Prostate gland (tissue), 2 donors: ENCODE data around the gene CREB3.

ENCODE experiments used
- POLR2A ChIP-seq: fragments of 450-650 bp; IDR thresholded peaks from one replicate; pipeline ENCODE4 v1.6.1; 2016; ENCODE audit warnings: antibody characterized with exemption, mild to moderate bottlenecking
- POLR2AphosphoS5 ChIP-seq: sonication (generic); formaldehyde crosslinking; IDR thresholded peaks from one replicate; pipeline ENCODE4 v1.6.1; 2017; ENCODE audit warnings: antibody characterized with exemption
- TF ChIP-seq, protein P1 (sequence below), 4 experiments: fragments of 200-600 bp in 2 of 4; fragments of 450-650 bp in 2 of 4; sonication (generic) in 2 of 4; IDR thresholded peaks; 1 replicate in 3 of 4; 2 replicates in 1 of 4; pipeline ENCODE4 v1.5.1; 2016 to 2019; ENCODE audit warnings: antibody characterized with exemption in 4 of 4, mild to moderate bottlenecking in 2 of 4, moderate library complexity in 2 of 4

- TF ChIP-seq, protein P1, sequence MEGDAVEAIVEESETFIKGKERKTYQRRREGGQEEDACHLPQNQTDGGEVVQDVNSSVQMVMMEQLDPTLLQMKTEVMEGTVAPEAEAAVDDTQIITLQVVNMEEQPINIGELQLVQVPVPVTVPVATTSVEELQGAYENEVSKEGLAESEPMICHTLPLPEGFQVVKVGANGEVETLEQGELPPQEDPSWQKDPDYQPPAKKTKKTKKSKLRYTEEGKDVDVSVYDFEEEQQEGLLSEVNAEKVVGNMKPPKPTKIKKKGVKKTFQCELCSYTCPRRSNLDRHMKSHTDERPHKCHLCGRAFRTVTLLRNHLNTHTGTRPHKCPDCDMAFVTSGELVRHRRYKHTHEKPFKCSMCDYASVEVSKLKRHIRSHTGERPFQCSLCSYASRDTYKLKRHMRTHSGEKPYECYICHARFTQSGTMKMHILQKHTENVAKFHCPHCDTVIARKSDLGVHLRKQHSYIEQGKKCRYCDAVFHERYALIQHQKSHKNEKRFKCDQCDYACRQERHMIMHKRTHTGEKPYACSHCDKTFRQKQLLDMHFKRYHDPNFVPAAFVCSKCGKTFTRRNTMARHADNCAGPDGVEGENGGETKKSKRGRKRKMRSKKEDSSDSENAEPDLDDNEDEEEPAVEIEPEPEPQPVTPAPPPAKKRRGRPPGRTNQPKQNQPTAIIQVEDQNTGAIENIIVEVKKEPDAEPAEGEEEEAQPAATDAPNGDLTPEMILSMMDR (IDR thresholded peaks at IDR 0.05): no peak
- no peak for TF ChIP-seq POLR2A
- TF ChIP-seq POLR2AphosphoS5: no peak
Measured at GRCh38 chr9:35783418-35783817, 51.0 kb downstream of the CREB3 start.
